CD14-positive monocyte (primary cell): Measurements from ENCODE around the gene PXDN. TPM values are rescaled to one million over a fixed set of nuclear protein-coding genes. Genes with fewer than 3 reads are reported as not detected.

Experiments
- DNase-seq, 3 donors: peaks; one replicate each; pipeline ENCODE4 v3.0.0-alpha.2; 2011 to 2022
- H2AFZ ChIP-seq: 2 replicates; pipeline ENCODE4 v1.6.0; 2012; ENCODE audit warnings: mild to moderate bottlenecking, low read depth, low read length, inconsistent platforms; ENCODE audit not compliant: insufficient read depth, poor library complexity, severe bottlenecking
- H3K27ac ChIP-seq, 2 donors: 1 replicate in 1 of 2; 2 replicates in 1 of 2; pipeline ENCODE4 v1.5.1; 2012 to 2013; ENCODE audit warnings: low read length in 2 of 2, control low read depth in 1 of 2, inconsistent platforms in 1 of 2, low read depth in 1 of 2, mild to moderate bottlenecking in 1 of 2
- H3K27me3 ChIP-seq, 2 donors: one replicate each; pipeline versions ENCODE4 v1.6.0 to v1.6.1; 2011 to 2013; ENCODE audit warnings: low read length in 2 of 2; ENCODE audit not compliant: control insufficient read depth in 2 of 2, insufficient read depth in 2 of 2
- H3K36me3 ChIP-seq, 2 donors: replicated peaks in 1 of 2; 1 replicate in 1 of 2; 2 replicates in 1 of 2; pipeline versions ENCODE4 v1.5.1 to v1.6.1; 2012 to 2013; ENCODE audit warnings: low read length in 2 of 2, control low read depth in 1 of 2, inconsistent platforms in 1 of 2, mild to moderate bottlenecking in 1 of 2; ENCODE audit not compliant: insufficient read depth in 2 of 2, control insufficient read depth in 1 of 2
- H3K4me1 ChIP-seq, 2 donors: 1 replicate in 1 of 2; 2 replicates in 1 of 2; pipeline versions ENCODE4 v1.5.1 to v1.6.1; 2012 to 2013; ENCODE audit warnings: low read length in 2 of 2, control low read depth in 1 of 2, inconsistent platforms in 1 of 2, mild to moderate bottlenecking in 1 of 2, moderate library complexity in 1 of 2; ENCODE audit not compliant: insufficient read depth in 2 of 2, control insufficient read depth in 1 of 2
- H3K4me2 ChIP-seq: replicated peaks from 2 replicates; pipeline ENCODE3; 2012; ENCODE audit warnings: low read length, moderate library complexity, mild to moderate bottlenecking; ENCODE audit not compliant: poor library complexity, severe bottlenecking; ENCODE audit errors: extremely low read depth
- H3K4me3 ChIP-seq, 3 experiments: fragments of 200-600 bp in 1 of 3; sonication (generic) in 1 of 3; replicated peaks in 1 of 3; 1 replicate in 2 of 3; 2 replicates in 1 of 3; pipeline ENCODE4 v1.5.1; 2011 to 2013; ENCODE audit warnings: low read length in 3 of 3, mild to moderate bottlenecking in 3 of 3, control low read depth in 2 of 3, low read depth in 2 of 3, inconsistent platforms in 1 of 3, moderate library complexity in 1 of 3
- H3K79me2 ChIP-seq: 2 replicates; pipeline ENCODE4 v1.6.0; 2012; ENCODE audit warnings: mild to moderate bottlenecking, control low read depth, inconsistent platforms, low read length, moderate library complexity; ENCODE audit not compliant: insufficient read depth
- H3K9ac ChIP-seq: 2 replicates; pipeline ENCODE4 v1.6.0; 2017; ENCODE audit warnings: low read length, mild to moderate bottlenecking; ENCODE audit not compliant: insufficient read depth, poor library complexity, severe bottlenecking
- H3K9me3 ChIP-seq, 2 donors: replicated peaks in 1 of 2; 1 replicate in 1 of 2; 2 replicates in 1 of 2; pipeline versions ENCODE4 v1.5.1 to v1.6.1; 2012 to 2013; ENCODE audit warnings: low read length in 2 of 2, control low read depth in 1 of 2; ENCODE audit not compliant: control insufficient read depth in 1 of 2, insufficient read depth in 1 of 2
- H4K20me1 ChIP-seq: 2 replicates; pipeline ENCODE4 v1.6.0; 2012; ENCODE audit warnings: mild to moderate bottlenecking, low read length, control low read depth, moderate library complexity; ENCODE audit not compliant: insufficient read depth
- H3K27ac Mint-ChIP-seq, 7 donors: one replicate each; pipeline ENCODE4 v1.8.0; 2020; ENCODE audit warnings: mild to moderate bottlenecking in 7 of 7, mixed read lengths in 7 of 7, moderate library complexity in 6 of 7, inconsistent platforms in 2 of 7
- H3K27me3 Mint-ChIP-seq, 3 donors: one replicate each; pipeline ENCODE4 v1.8.0; 2021 to 2022; ENCODE audit warnings: low read depth in 3 of 3, mild to moderate bottlenecking in 3 of 3, mixed read lengths in 3 of 3, moderate library complexity in 3 of 3, inconsistent platforms in 1 of 3
- H3K36me3 Mint-ChIP-seq, 2 donors: one replicate each; pipeline ENCODE4 v1.8.0; 2020; ENCODE audit warnings: mixed read lengths in 2 of 2, inconsistent platforms in 1 of 2, mild to moderate bottlenecking in 1 of 2
- H3K4me1 Mint-ChIP-seq: one replicate; pipeline ENCODE4 v1.8.0; 2020; ENCODE audit warnings: mild to moderate bottlenecking, mixed read lengths
- H3K4me3 Mint-ChIP-seq, 2 donors: one replicate each; pipeline ENCODE4 v1.8.0; 2020; ENCODE audit warnings: mild to moderate bottlenecking in 2 of 2, mixed read lengths in 2 of 2, moderate library complexity in 1 of 2
- H3K9me3 Mint-ChIP-seq, 7 donors: one replicate each; pipeline ENCODE4 v1.8.0; 2020 to 2022; ENCODE audit warnings: mixed read lengths in 7 of 7, mild to moderate bottlenecking in 6 of 7, moderate library complexity in 6 of 7, inconsistent platforms in 2 of 7
- CTCF ChIP-seq: fragments of 200-600 bp; IDR thresholded peaks from one replicate; pipeline ENCODE4 v1.8.0; 2022; ENCODE audit warnings: antibody characterized with exemption, mild to moderate bottlenecking
- WGBS: methylation state at CpG from one replicate; pipeline ENCODE4 v1.1.5; 2013; ENCODE audit warnings: missing lambda C conversion rate; ENCODE audit not compliant: insufficient coverage; 5-methylcytosine and 5-hydroxymethylcytosine counted together
- intact Hi-C, 2 donors: fragments of 100-400 bp; cut with micrococcal nuclease; formaldehyde crosslinking; loops; one replicate each; pipeline versions ENCODE4 v1.15.0 to v1.15.1; 2023
- polyA plus RNA-seq, 3 donors: library from polyadenylated mRNA; depleted of rRNA in 1 of 3; unstranded in 2 of 3; stranded (reverse) in 1 of 3; fragments of 300-500 nt in 2 of 3; fragments of >200 nt in 1 of 3; fragmentation: Illumina TruSeq in 2 of 3; gene quantifications; 1 replicate in 2 of 3; 2 replicates in 1 of 3; pipeline ENCODE4 v1.2.3, GENCODE V29; 2012 to 2021

PXDN gene
- polyA plus RNA-seq, 3 donors = not detected

- Histone ChIP-seq H3K36me3 (no peaks in the 10 kb centered on the region), H3K9ac (no peak overlapping the region), H2AFZ (no peak overlapping the region), H4K20me1 (no peaks in the 10 kb centered on the region), H3K4me2 (no peak overlapping the region), H3K4me1 (no peaks in the 10 kb centered on the region), H3K79me2 (no peaks in the 10 kb centered on the region), H3K4me3 (no peak overlapping the region), H3K27ac (no peak overlapping the region), H3K27me3 (peaks cover 0 to 20% of the 10 kb centered on the region in 2 donors), H3K9me3 (no peaks in the 10 kb centered on the region)
- peaks cover 0 to 5% (median 0%) of the 10 kb centered on the region in 7 donors for H3K9me3 Mint-ChIP-seq
- peaks cover 25 to 34% (median 30%) of the 10 kb centered on the region in 3 donors for H3K27me3 Mint-ChIP-seq
- no peak overlapping the region for H3K4me3 Mint-ChIP-seq
- H3K27ac Mint-ChIP-seq = no peak overlapping the region
- TF ChIP-seq CTCF = no peak
- no peaks in the 10 kb centered on the region for H3K36me3 Mint-ChIP-seq
- no peak for DNase-seq
- H3K4me1 Mint-ChIP-seq = peaks cover 3% of the 10 kb centered on the region
- 90% methylated on average over 6 of the region's 6 CpGs for WGBS
- intact Hi-C loops = no loop called here
These were observed 3.9 kb upstream of the PXDN start for GRCh38 chr2:1748176-1748740.

GRCh38 chr2:1747065-1747941 lies 3.0 kb upstream of the PXDN start:
- H3K27me3 ChIP-seq = peaks cover 0 to 29% of the 10 kb centered on the region in 2 donors
- no peak for TF ChIP-seq CTCF
- no peaks in the 10 kb centered on the region for H3K36me3 ChIP-seq
- peaks cover 6% of the 10 kb centered on the region for H3K4me1 Mint-ChIP-seq
- peaks cover 0 to 3% (median 0%) of the 10 kb centered on the region in 7 donors for H3K9me3 Mint-ChIP-seq
- no peaks in the 10 kb centered on the region for H3K9me3 ChIP-seq
- no peaks in the 10 kb centered on the region for H3K79me2 ChIP-seq
- no peak for DNase-seq
- H3K27ac ChIP-seq = no peak overlapping the region
- H3K4me1 ChIP-seq = no peaks in the 10 kb centered on the region
- no peak overlapping the region for H3K27ac Mint-ChIP-seq
- H3K4me3 Mint-ChIP-seq = no peak overlapping the region
- no peak overlapping the region for H2AFZ ChIP-seq
- no peak overlapping the region for H3K4me3 ChIP-seq
- H3K27me3 Mint-ChIP-seq = peaks cover 35 to 43% (median 39%) of the 10 kb centered on the region in 3 donors
- no peak overlapping the region for H3K9ac ChIP-seq
- H3K36me3 Mint-ChIP-seq = no peaks in the 10 kb centered on the region
- 92% methylated on average over 25 of the region's 26 CpGs for WGBS
- no peaks in the 10 kb centered on the region for H4K20me1 ChIP-seq
- no peak overlapping the region for H3K4me2 ChIP-seq
- intact Hi-C loops = no loop called here
